ENCODE measurements around the gene WAS.
"Not testable (repeated sequence)": the region's sequence is repeated elsewhere in the genome, so short reads cannot be mapped to it uniquely, and the experiment has no call there.

Gene WAS

GRCh38 chrX:48668187-48668586, 15.4 kb upstream of the WAS start:
- H3K9me3 ChIP-seq (ENCODE audit: control extremely low read depth in 1 of 5, control insufficient read depth in 4 of 5, insufficient read depth in 2 of 5, low read depth in 1 of 5, low read length in 4 of 5); DNase-seq; H3K27me3 ChIP-seq (replicated peaks in 2 of 5; ENCODE audit: control insufficient read depth in 4 of 5, insufficient read depth in 5 of 5, low read length in 4 of 5); POLR2A ChIA-PET; CTCF ChIA-PET; H3K27ac ChIP-seq (ENCODE audit: insufficient read depth in 1 of 2, low read depth in 1 of 2, low read length in 2 of 2, poor library complexity in 1 of 2, severe bottlenecking in 2 of 2); H3K36me3 ChIP-seq (ENCODE audit: control insufficient read depth in 4 of 4, insufficient read depth in 4 of 4, low read length in 3 of 4); H3K4me3 ChIP-seq (ENCODE audit: control insufficient read depth in 1 of 7, extremely low read depth in 1 of 7, insufficient read depth in 4 of 7, low read depth in 2 of 7, low read length in 6 of 7); H3K4me1 ChIP-seq (ENCODE audit: control extremely low read depth in 1 of 4, control insufficient read depth in 4 of 4, insufficient read depth in 4 of 4, low read length in 3 of 4): not testable (repeated sequence)
- 95% methylated on average over 9 of the region's 11 CpGs for WGBS (ENCODE audit: insufficient coverage)

GRCh38 chrX:48676106-48676892, 7.3 kb upstream of the WAS start:
- CTCF ChIA-PET, result no interaction called here
- Histone ChIP-seq H3K27me3 (replicated peaks in 2 of 5; ENCODE audit: control insufficient read depth in 4 of 5, insufficient read depth in 5 of 5, low read length in 4 of 5) (no peaks in the 10 kb centered on the region), H3K27ac (ENCODE audit: insufficient read depth in 1 of 2, low read depth in 1 of 2, low read length in 2 of 2, poor library complexity in 1 of 2, severe bottlenecking in 2 of 2) (peak overlapping the region; percentile 66 to 84), H3K9me3 (ENCODE audit: control extremely low read depth in 1 of 5, control insufficient read depth in 4 of 5, insufficient read depth in 2 of 5, low read depth in 1 of 5, low read length in 4 of 5) (peaks cover 0 to 2% (median 0%) of the 10 kb centered on the region in 5 experiments), H3K4me1 (ENCODE audit: control extremely low read depth in 1 of 4, control insufficient read depth in 4 of 4, insufficient read depth in 4 of 4, low read length in 3 of 4) (peaks cover 0 to 29% (median 17%) of the 10 kb centered on the region in 4 experiments), H3K4me3 (ENCODE audit: control insufficient read depth in 1 of 7, extremely low read depth in 1 of 7, insufficient read depth in 4 of 7, low read depth in 2 of 7, low read length in 6 of 7) (peak overlapping the region; percentile 59 to 83 (median 72)), H3K36me3 (ENCODE audit: control insufficient read depth in 4 of 4, insufficient read depth in 4 of 4, low read length in 3 of 4) (no peaks in the 10 kb centered on the region)
- POLR2A ChIA-PET, result interaction anchor here (0.5 to 0.6 kb wide), 3 partner anchors 116 to 224 kb away, joined by 3 read pairs; partner anchors contain the start of gene HDAC6
- peak; percentile 86 to 93 (median 93) for DNase-seq
- WGBS (ENCODE audit: insufficient coverage), result 43% methylated on average over 53 of the region's 67 CpGs

- Histone ChIP-seq H3K36me3 (ENCODE audit: control insufficient read depth in 4 of 4, insufficient read depth in 4 of 4, low read length in 3 of 4) (no peaks in the 10 kb centered on the region), H3K9me3 (ENCODE audit: control extremely low read depth in 1 of 5, control insufficient read depth in 4 of 5, insufficient read depth in 2 of 5, low read depth in 1 of 5, low read length in 4 of 5) (peaks cover 0 to 2% (median 0%) of the 10 kb centered on the region in 5 experiments), H3K27ac (ENCODE audit: insufficient read depth in 1 of 2, low read depth in 1 of 2, low read length in 2 of 2, poor library complexity in 1 of 2, severe bottlenecking in 2 of 2) (peak overlapping the region; percentile 40 to 84), H3K4me1 (ENCODE audit: control extremely low read depth in 1 of 4, control insufficient read depth in 4 of 4, insufficient read depth in 4 of 4, low read length in 3 of 4) (peaks cover 0 to 35% (median 19%) of the 10 kb centered on the region in 4 experiments), H3K27me3 (replicated peaks in 2 of 5; ENCODE audit: control insufficient read depth in 4 of 5, insufficient read depth in 5 of 5, low read length in 4 of 5) (no peaks in the 10 kb centered on the region), H3K4me3 (ENCODE audit: control insufficient read depth in 1 of 7, extremely low read depth in 1 of 7, insufficient read depth in 4 of 7, low read depth in 2 of 7, low read length in 6 of 7) (peak overlapping the region; percentile 59 to 83 (median 72))
- DNase-seq, result peak in 1 of 3 donors; percentile 42
- 22% methylated on average over 3 of the region's 9 CpGs for WGBS (ENCODE audit: insufficient coverage)
- CTCF ChIA-PET, result interaction anchor here (0.7 to 1.4 kb wide), 2 partner anchors 9 to 19 kb away, joined by 3 to 4 read pairs; partner anchors contain the start of gene SUV39H1
- POLR2A ChIA-PET, result interaction anchor here (0.6 kb wide), 2 partner anchors 116 to 125 kb away, joined by 3 read pairs; partner anchors contain the start of gene HDAC6
Measured at GRCh38 chrX:48676893-48677270, 6.7 kb upstream of the WAS start.

- POLR2A ChIA-PET, result no interaction called here
- DNase-seq, result no peak
- WGBS (ENCODE audit: insufficient coverage), result 53% methylated on average over 3 of the region's 10 CpGs
- peaks cover 0 to 41% (median 24%) of the 10 kb centered on the region in 4 experiments for H3K4me1 ChIP-seq (ENCODE audit: control extremely low read depth in 1 of 4, control insufficient read depth in 4 of 4, insufficient read depth in 4 of 4, low read length in 3 of 4)
- H3K4me3 ChIP-seq (ENCODE audit: control insufficient read depth in 1 of 7, extremely low read depth in 1 of 7, insufficient read depth in 4 of 7, low read depth in 2 of 7, low read length in 6 of 7), result peak overlapping the region in 6 of 7 experiments; percentile 61 to 83 (median 72)
- H3K27ac ChIP-seq (ENCODE audit: insufficient read depth in 1 of 2, low read depth in 1 of 2, low read length in 2 of 2, poor library complexity in 1 of 2, severe bottlenecking in 2 of 2), result peak overlapping the region; percentile 40 to 84
- CTCF ChIA-PET, result interaction anchor here (0.7 to 1.4 kb wide), 2 partner anchors 10 to 19 kb away, joined by 3 to 4 read pairs; partner anchors contain the start of gene SUV39H1
- H3K27me3 ChIP-seq (replicated peaks in 2 of 5; ENCODE audit: control insufficient read depth in 4 of 5, insufficient read depth in 5 of 5, low read length in 4 of 5), result no peaks in the 10 kb centered on the region
- no peaks in the 10 kb centered on the region for H3K36me3 ChIP-seq (ENCODE audit: control insufficient read depth in 4 of 4, insufficient read depth in 4 of 4, low read length in 3 of 4)
- peaks cover 0 to 2% (median 0%) of the 10 kb centered on the region in 5 experiments for H3K9me3 ChIP-seq (ENCODE audit: control extremely low read depth in 1 of 5, control insufficient read depth in 4 of 5, insufficient read depth in 2 of 5, low read depth in 1 of 5, low read length in 4 of 5)
Measured at GRCh38 chrX:48677516-48677915, 6.1 kb upstream of the WAS start.

- H3K27ac ChIP-seq (ENCODE audit: insufficient read depth in 1 of 2, low read depth in 1 of 2, low read length in 2 of 2, poor library complexity in 1 of 2, severe bottlenecking in 2 of 2), result peak overlapping the region in 1 of 2 experiments; percentile 64
- DNase-seq, result peak; percentile 68 to 88 (median 82)
- CTCF ChIA-PET, result interaction anchor here (1.4 kb wide), 1 partner anchor 32 kb away, joined by 4 read pairs; no protein-coding TSS in a partner anchor
- H3K4me3 ChIP-seq (ENCODE audit: control insufficient read depth in 1 of 7, extremely low read depth in 1 of 7, insufficient read depth in 4 of 7, low read depth in 2 of 7, low read length in 6 of 7); H3K36me3 ChIP-seq (ENCODE audit: control insufficient read depth in 4 of 4, insufficient read depth in 4 of 4, low read length in 3 of 4); H3K27me3 ChIP-seq (replicated peaks in 2 of 5; ENCODE audit: control insufficient read depth in 4 of 5, insufficient read depth in 5 of 5, low read length in 4 of 5); H3K9me3 ChIP-seq (ENCODE audit: control extremely low read depth in 1 of 5, control insufficient read depth in 4 of 5, insufficient read depth in 2 of 5, low read depth in 1 of 5, low read length in 4 of 5); POLR2A ChIA-PET: not testable (repeated sequence)
- peaks cover 2 to 60% (median 47%) of the 10 kb centered on the region in 4 experiments for H3K4me1 ChIP-seq (ENCODE audit: control extremely low read depth in 1 of 4, control insufficient read depth in 4 of 4, insufficient read depth in 4 of 4, low read length in 3 of 4)
- WGBS (ENCODE audit: insufficient coverage), result 0% methylated on average over 1 of the region's 2 CpGs
Measured at GRCh38 chrX:48680467-48680866, 3.1 kb upstream of the WAS start.

- H3K27me3 ChIP-seq (replicated peaks in 2 of 5; ENCODE audit: control insufficient read depth in 4 of 5, insufficient read depth in 5 of 5, low read length in 4 of 5); H3K9me3 ChIP-seq (ENCODE audit: control extremely low read depth in 1 of 5, control insufficient read depth in 4 of 5, insufficient read depth in 2 of 5, low read depth in 1 of 5, low read length in 4 of 5); H3K36me3 ChIP-seq (ENCODE audit: control insufficient read depth in 4 of 4, insufficient read depth in 4 of 4, low read length in 3 of 4); POLR2A ChIA-PET; DNase-seq; H3K4me3 ChIP-seq (ENCODE audit: control insufficient read depth in 1 of 7, extremely low read depth in 1 of 7, insufficient read depth in 4 of 7, low read depth in 2 of 7, low read length in 6 of 7): not testable (repeated sequence)
- CTCF ChIA-PET, result interaction anchor here (0.6 to 1.4 kb wide), 2 partner anchors 23 to 32 kb away, joined by 3 to 4 read pairs; no protein-coding TSS in a partner anchor
- no CpG with 5 or more reads among the region's 6 CpGs for WGBS (ENCODE audit: insufficient coverage)
- Histone ChIP-seq H3K27ac (ENCODE audit: insufficient read depth in 1 of 2, low read depth in 1 of 2, low read length in 2 of 2, poor library complexity in 1 of 2, severe bottlenecking in 2 of 2) (peak overlapping the region in 1 of 2 experiments; percentile 5), H3K4me1 (ENCODE audit: control extremely low read depth in 1 of 4, control insufficient read depth in 4 of 4, insufficient read depth in 4 of 4, low read length in 3 of 4) (peaks cover 2 to 60% (median 47%) of the 10 kb centered on the region in 4 experiments)
Measured at GRCh38 chrX:48680925-48681324, 2.7 kb upstream of the WAS start.
